Tibial artery (tissue), 4 donors: ENCODE results near the gene ADCY3.

ENCODE experiments used
- DNase-seq, 2 donors: peaks; one replicate each; pipeline ENCODE4 v3.0.0-alpha.2; 2019
- H3K27ac ChIP-seq, 2 donors: fragments of 200-600 bp; sonication (generic) in 1 of 2; 1 replicate in 1 of 2; 2 replicates in 1 of 2; pipeline ENCODE4 v1.5.1; 2018 to 2019; ENCODE audit warnings: mild to moderate bottlenecking in 1 of 2
- H3K27me3 ChIP-seq, 2 donors: fragments of 200-600 bp; sonication (generic) in 1 of 2; one replicate each; pipeline versions ENCODE4 v1.5.1 to v1.6.0; 2016 to 2019
- H3K36me3 ChIP-seq, 3 donors: fragments of 200-600 bp; sonication (generic) in 2 of 3; one replicate each; pipeline ENCODE4 v1.5.1; 2016 to 2019; ENCODE audit warnings: mild to moderate bottlenecking in 2 of 3
- H3K4me1 ChIP-seq, 4 donors: fragments of 200-600 bp; sonication (generic) in 2 of 4; 1 replicate in 3 of 4; 2 replicates in 1 of 4; pipeline ENCODE4 v1.5.1; 2016 to 2019
- H3K4me3 ChIP-seq, 2 donors: fragments of 200-600 bp; sonication (generic) in 1 of 2; 1 replicate in 1 of 2; 2 replicates in 1 of 2; pipeline ENCODE4 v1.5.1; 2018 to 2019; ENCODE audit warnings: mild to moderate bottlenecking in 2 of 2
- H3K9me3 ChIP-seq, 3 donors: fragments of 200-600 bp; sonication (generic) in 1 of 3; one replicate each; pipeline ENCODE4 v1.5.1; 2016 to 2019
- intact Hi-C: fragments of 100-400 bp; cut with DNase I; formaldehyde crosslinking; loops from one replicate; pipeline ENCODE4 v1.15.0; 2023; ENCODE audit warnings: low total_unique reads
- TF ChIP-seq, protein P1 (sequence below), 2 experiments: fragments of 200-600 bp in 1 of 2; fragments of 450-650 bp in 1 of 2; IDR thresholded peaks; one replicate each; pipeline ENCODE4 v1.5.1; 2017 to 2019; ENCODE audit warnings: antibody characterized with exemption in 2 of 2, mild to moderate bottlenecking in 1 of 2, moderate library complexity in 1 of 2

ADCY3 gene

DNA sequence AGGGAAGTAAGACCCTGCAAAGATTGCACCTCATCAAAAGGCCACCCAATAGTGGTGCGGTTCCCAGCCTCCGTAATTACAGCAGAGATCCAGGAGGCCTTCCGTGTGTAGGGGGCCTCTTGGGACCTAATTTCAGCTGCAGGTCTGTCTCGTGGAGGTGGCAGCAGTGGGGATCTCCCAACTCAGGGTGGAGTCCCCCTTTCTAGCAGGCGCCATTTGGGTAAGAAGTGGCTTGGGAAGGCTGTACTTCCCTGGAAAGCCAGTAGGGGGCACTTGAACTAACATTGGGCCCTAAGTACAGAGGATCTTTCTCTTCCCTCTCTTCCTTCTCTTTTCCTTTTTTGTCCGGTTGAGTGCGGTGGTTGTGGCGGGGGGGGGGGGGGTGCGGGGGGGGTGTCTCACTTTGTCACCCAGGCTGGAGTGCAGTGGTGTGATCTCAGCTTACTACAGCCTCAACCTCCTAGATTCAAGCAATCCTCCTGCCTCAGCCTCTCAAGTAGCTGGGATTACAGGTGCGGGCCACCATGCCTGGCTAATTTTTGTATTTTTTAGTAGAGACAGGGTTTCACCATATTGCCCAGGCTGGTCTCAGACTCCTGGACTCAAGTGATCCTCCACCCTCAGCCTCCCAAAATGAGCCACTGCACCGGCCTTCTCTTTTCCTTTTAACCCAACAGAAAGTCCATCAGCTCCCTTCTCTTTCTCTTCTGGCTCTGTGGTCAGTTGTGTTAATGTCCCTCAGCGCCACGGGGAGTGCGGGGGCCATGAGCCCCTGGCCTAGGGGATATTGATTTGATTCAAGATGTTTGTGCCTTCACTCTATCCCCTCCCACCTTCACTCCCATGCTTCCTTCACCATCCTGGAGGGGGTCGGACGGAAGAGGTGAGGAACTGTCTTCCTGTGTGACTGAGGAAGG, 94.8 kb downstream of the ADCY3 start:
- H3K36me3 ChIP-seq = peaks cover 14 to 57% (median 56%) of the 10 kb centered on the region in 3 donors
- H3K4me1 ChIP-seq = peaks cover 0 to 9% (median 3%) of the 10 kb centered on the region in 4 donors
- H3K4me3 ChIP-seq = no peak overlapping the region
- intact Hi-C loops = no loop called here
- H3K27ac ChIP-seq = no peak overlapping the region
- TF ChIP-seq, protein P1, sequence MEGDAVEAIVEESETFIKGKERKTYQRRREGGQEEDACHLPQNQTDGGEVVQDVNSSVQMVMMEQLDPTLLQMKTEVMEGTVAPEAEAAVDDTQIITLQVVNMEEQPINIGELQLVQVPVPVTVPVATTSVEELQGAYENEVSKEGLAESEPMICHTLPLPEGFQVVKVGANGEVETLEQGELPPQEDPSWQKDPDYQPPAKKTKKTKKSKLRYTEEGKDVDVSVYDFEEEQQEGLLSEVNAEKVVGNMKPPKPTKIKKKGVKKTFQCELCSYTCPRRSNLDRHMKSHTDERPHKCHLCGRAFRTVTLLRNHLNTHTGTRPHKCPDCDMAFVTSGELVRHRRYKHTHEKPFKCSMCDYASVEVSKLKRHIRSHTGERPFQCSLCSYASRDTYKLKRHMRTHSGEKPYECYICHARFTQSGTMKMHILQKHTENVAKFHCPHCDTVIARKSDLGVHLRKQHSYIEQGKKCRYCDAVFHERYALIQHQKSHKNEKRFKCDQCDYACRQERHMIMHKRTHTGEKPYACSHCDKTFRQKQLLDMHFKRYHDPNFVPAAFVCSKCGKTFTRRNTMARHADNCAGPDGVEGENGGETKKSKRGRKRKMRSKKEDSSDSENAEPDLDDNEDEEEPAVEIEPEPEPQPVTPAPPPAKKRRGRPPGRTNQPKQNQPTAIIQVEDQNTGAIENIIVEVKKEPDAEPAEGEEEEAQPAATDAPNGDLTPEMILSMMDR (IDR thresholded peaks at IDR 0.05) = peak; percentile 20 to 42
- no peaks in the 10 kb centered on the region for H3K9me3 ChIP-seq
- peak in 1 of 2 donors; percentile 56 for DNase-seq
- no peaks in the 10 kb centered on the region for H3K27me3 ChIP-seq

DNA sequence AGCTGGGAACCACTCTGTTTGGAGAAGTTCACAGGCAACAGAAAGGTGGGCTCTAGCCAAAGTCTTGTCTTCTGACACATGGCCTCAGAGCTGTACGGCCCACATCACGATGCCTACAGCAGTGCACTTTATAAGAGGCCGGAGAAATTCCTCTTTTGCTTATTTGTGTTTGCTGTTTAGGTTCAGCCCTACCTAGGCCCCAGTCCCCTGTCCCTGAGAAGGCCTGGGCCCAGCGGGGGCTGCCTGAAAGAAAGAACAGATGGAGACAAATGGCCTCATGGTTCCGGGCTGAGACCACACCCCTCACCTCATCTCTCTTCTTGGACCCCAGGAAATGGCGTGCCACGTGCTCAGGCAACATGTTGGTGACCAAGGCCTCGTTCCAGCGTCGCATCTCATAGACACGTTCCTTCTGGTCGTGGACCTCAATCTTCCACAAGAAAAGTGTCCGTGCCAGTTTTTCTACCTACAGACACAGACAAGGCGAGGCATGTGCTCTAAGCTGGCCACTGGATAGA, 95.9 kb downstream of the ADCY3 start:
- H3K27ac ChIP-seq = no peak overlapping the region
- H3K4me1 ChIP-seq = peaks cover 0 to 9% (median 3%) of the 10 kb centered on the region in 4 donors
- DNase-seq = no peak
- TF ChIP-seq, protein P1 (IDR thresholded peaks at IDR 0.05) = no peak
- intact Hi-C loops = no loop called here
- H3K9me3 ChIP-seq = no peaks in the 10 kb centered on the region
- H3K36me3 ChIP-seq = peaks cover 17 to 62% (median 58%) of the 10 kb centered on the region in 3 donors
- no peaks in the 10 kb centered on the region for H3K27me3 ChIP-seq
- no peak overlapping the region for H3K4me3 ChIP-seq

DNA sequence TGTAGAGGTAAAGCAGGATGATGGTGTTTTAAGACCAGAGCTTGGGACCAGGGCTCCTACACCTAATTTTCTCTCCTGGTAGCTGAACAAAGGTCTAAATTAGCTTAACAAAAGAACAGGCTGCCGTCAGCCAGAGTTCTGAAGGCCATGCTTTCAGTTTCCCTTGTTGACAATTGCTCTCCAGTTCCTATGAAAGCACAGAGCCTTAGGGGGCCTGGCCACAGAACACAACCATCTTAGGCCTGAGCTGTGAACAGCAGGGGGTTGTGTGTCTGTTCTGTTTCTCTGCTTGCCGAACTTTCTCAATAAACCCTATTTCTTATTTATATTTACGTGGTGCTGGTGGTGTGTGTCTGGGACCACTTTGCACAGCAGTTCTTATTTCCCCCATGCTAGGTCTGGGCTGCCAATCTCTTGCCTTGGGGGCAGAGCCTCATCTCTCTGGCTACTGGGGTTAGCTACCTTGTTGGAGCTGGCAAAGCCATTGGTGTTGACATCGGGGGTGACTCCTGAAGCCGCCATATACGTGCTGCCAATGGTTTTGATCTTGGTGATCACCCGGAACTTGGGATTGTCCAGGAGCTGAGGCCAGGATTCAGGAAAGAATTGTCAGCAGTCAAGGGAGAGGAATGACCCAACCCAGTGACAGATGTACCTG, 97.9 kb downstream of the ADCY3 start:
- no peaks in the 10 kb centered on the region for H3K4me1 ChIP-seq
- peaks cover 17 to 72% (median 58%) of the 10 kb centered on the region in 3 donors for H3K36me3 ChIP-seq
- H3K9me3 ChIP-seq = no peaks in the 10 kb centered on the region
- no peak overlapping the region for H3K4me3 ChIP-seq
- no peak overlapping the region for H3K27ac ChIP-seq
- no peaks in the 10 kb centered on the region for H3K27me3 ChIP-seq
- intact Hi-C loops = no loop called here
- DNase-seq = no peak
- TF ChIP-seq, protein P1 (IDR thresholded peaks at IDR 0.05) = no peak

DNA sequence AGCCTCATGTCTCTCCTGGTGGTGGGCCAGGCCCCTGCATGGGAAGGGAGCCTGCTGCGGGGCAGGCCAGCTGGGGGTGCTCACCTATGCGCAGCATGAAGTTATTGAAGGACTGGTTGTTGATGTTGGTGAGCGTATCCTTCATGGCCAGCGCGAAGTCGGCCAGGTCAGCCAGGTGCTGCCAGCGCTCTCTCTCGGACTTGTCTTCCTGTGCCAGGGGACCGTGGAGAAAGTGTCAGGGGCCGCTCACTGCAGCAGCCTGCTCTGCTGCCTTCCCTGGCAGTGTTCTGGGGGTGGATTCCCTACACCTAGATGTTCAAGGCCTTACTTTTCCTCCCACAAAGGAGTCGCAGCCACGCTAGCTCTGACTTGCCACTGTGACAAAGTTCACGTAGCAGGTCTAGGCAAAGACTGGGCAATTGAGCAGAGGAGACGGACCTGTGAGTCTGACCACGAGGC, 98.6 kb downstream of the ADCY3 start:
- Histone ChIP-seq H3K27ac (no peak overlapping the region), H3K9me3 (no peaks in the 10 kb centered on the region), H3K36me3 (peaks cover 17 to 78% (median 58%) of the 10 kb centered on the region in 3 donors), H3K4me3 (no peak overlapping the region), H3K4me1 (no peaks in the 10 kb centered on the region), H3K27me3 (no peaks in the 10 kb centered on the region)
- TF ChIP-seq, protein P1 (IDR thresholded peaks at IDR 0.05) = no peak
- intact Hi-C loops = no loop called here
- DNase-seq = no peak

DNA sequence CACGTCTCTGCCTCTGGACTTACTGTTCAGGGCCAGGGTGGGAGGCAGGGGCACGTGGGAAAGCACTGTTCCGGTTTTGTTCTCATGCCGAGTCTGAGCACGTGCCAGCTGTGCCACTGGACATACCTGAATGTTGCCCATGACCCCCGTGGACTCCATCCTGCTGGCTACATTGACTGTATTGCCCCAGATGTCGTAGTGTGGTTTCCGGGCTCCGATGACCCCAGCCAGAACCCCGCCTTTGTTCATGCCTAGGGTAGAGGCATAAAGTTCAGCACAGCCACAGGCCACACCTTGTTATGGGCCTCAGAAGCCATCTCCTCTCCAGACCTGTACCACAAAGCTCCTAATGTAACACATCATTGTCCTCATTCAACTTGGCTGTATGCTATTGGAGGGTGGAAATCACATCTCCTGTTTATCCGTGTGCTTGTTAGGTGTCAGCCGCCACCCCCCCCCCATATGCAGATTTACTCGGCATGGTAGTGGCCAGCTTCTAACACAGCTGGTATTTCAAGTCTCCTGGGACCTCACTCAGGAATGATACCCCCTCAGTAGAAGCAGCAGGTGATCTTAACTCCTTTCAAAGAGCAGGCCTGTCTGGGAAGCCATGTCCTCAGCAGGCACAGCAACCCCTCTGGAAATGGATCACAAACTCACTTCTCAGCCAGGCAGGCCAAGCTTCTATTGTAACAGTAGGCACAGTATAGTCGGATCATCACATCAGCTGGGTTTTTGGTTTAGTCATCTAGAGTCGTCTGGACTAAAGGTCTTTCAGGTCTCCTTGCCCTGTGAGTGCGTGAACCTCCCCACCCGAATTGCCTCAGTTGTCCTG, 99.2 kb downstream of the ADCY3 start:
- H3K36me3 ChIP-seq = peaks cover 17 to 78% (median 56%) of the 10 kb centered on the region in 3 donors
- no peak overlapping the region for H3K27ac ChIP-seq
- H3K4me1 ChIP-seq = no peaks in the 10 kb centered on the region
- H3K4me3 ChIP-seq = no peak overlapping the region
- TF ChIP-seq, protein P1 (IDR thresholded peaks at IDR 0.05) = no peak
- no peaks in the 10 kb centered on the region for H3K27me3 ChIP-seq
- intact Hi-C loops = no loop called here
- no peak for DNase-seq
- no peaks in the 10 kb centered on the region for H3K9me3 ChIP-seq
